HepG2 (cell line): ENCODE data around the gene NEURL2. TPM values are rescaled to one million over a fixed set of nuclear protein-coding genes. Genes with fewer than 3 reads are reported as not detected.

Experiments used
- DMAP1 ChIP-seq: IDR thresholded peaks from 2 replicates; pipeline ENCODE4 v1.6.1; 2016
- E2F5 ChIP-seq: sonication (generic); formaldehyde crosslinking; conservative IDR thresholded peaks from 2 replicates; pipeline ENCODE4 v1.4.0; 2020; ENCODE audit warnings: missing genetic modification reagents
- ELF1 ChIP-seq: sonication (generic); formaldehyde crosslinking; IDR thresholded peaks from 2 replicates; pipeline ENCODE4 v1.4.0; 2020; ENCODE audit warnings: missing genetic modification reagents
- JUND ChIP-seq: sonication (generic); formaldehyde crosslinking; IDR thresholded peaks from 2 replicates; pipeline ENCODE4 v1.8.0; 2022; ENCODE audit warnings: mild to moderate bottlenecking, missing genetic modification reagents
- NFE2 ChIP-seq: sonication (generic); formaldehyde crosslinking; IDR thresholded peaks from 2 replicates; pipeline ENCODE4 v1.4.0; 2020; ENCODE audit warnings: missing genetic modification reagents
- NFKBIZ ChIP-seq: IDR thresholded peaks from 2 replicates; pipeline ENCODE4 v1.6.1; 2018; ENCODE audit warnings: missing genetic modification reagents, missing compliant biosample characterization
- NFYB ChIP-seq: sonication (generic); formaldehyde crosslinking; IDR thresholded peaks from 2 replicates; pipeline ENCODE4 v1.4.0; 2020; ENCODE audit warnings: missing genetic modification reagents
- NR3C1 ChIP-seq: sonication (generic); formaldehyde crosslinking; IDR thresholded peaks from 2 replicates; pipeline ENCODE4 v1.4.0; 2020; ENCODE audit warnings: missing genetic modification reagents
- POGZ ChIP-seq: sonication (generic); formaldehyde crosslinking; IDR thresholded peaks from 2 replicates; pipeline ENCODE4 v1.4.0; 2020; ENCODE audit warnings: mild to moderate bottlenecking, missing genetic modification reagents
- POLR2AphosphoS5 ChIP-seq: IDR thresholded peaks from 2 replicates; pipeline ENCODE4 v1.6.1; 2012; ENCODE audit warnings: low read depth, low read length
- RFXANK ChIP-seq: IDR thresholded peaks from 2 replicates; pipeline ENCODE4 v1.6.1; 2016
- RFXAP ChIP-seq: sonication (generic); formaldehyde crosslinking; IDR thresholded peaks from 2 replicates; pipeline ENCODE4 v1.4.0; 2020; ENCODE audit warnings: missing genetic modification reagents, borderline replicate concordance
- SKI ChIP-seq: fragments of 450-650 bp; IDR thresholded peaks from one replicate; pipeline ENCODE4 v1.6.1; 2018; ENCODE audit warnings: mild to moderate bottlenecking; ENCODE audit not compliant: partially characterized antibody
- SNAPC2 ChIP-seq: sonication (generic); formaldehyde crosslinking; IDR thresholded peaks from 2 replicates; pipeline ENCODE4 v1.8.1; 2022; ENCODE audit warnings: mild to moderate bottlenecking, missing genetic modification reagents
- SRY ChIP-seq: sonication (generic); formaldehyde crosslinking; IDR thresholded peaks from 2 replicates; pipeline ENCODE4 v1.8.0; 2022; ENCODE audit warnings: mild to moderate bottlenecking, missing genetic modification reagents
- SSRP1 ChIP-seq: IDR thresholded peaks from 2 replicates; pipeline ENCODE4 v1.6.1; 2016; ENCODE audit warnings: control low read depth
- TCF12 ChIP-seq, 2 experiments: fragments of 450-650 bp in 1 of 2; sonication (generic) in 1 of 2; formaldehyde crosslinking in 1 of 2; IDR thresholded peaks; 2 replicates each; pipeline versions ENCODE4 v1.6.1 to v1.8.0; 2017 to 2022; ENCODE audit warnings: antibody characterized with exemption in 1 of 2, mild to moderate bottlenecking in 1 of 2, missing genetic modification reagents in 1 of 2, moderate library complexity in 1 of 2
- TSC22D2 ChIP-seq: sonication (generic); formaldehyde crosslinking; IDR thresholded peaks from 2 replicates; pipeline ENCODE4 v1.5.1; 2020; ENCODE audit warnings: missing genetic modification reagents, mild to moderate bottlenecking, borderline replicate concordance
- USF2 ChIP-seq, 2 experiments: sonication (generic) in 1 of 2; formaldehyde crosslinking in 1 of 2; IDR thresholded peaks; 2 replicates each; pipeline versions ENCODE4 v1.5.1 to v1.6.1; 2011 to 2020; ENCODE audit warnings: borderline replicate concordance in 1 of 2, low read depth in 1 of 2, low read length in 1 of 2, mild to moderate bottlenecking in 1 of 2, missing genetic modification reagents in 1 of 2, moderate library complexity in 1 of 2
- ZEB1 ChIP-seq: IDR thresholded peaks from 2 replicates; pipeline ENCODE4 v1.6.1; 2012; ENCODE audit warnings: mild to moderate bottlenecking, low read depth, inconsistent platforms; ENCODE audit not compliant: insufficient replicate concordance
- ZNF124 ChIP-seq: sonication (generic); formaldehyde crosslinking; IDR thresholded peaks from 2 replicates; pipeline ENCODE4 v1.4.0; 2020; ENCODE audit warnings: missing genetic modification reagents
- ZNF136 ChIP-seq: sonication (generic); formaldehyde crosslinking; IDR thresholded peaks from 2 replicates; pipeline ENCODE4 v1.8.1; 2022; ENCODE audit warnings: low read depth, mild to moderate bottlenecking, moderate library complexity, missing genetic modification reagents
- ZNF224 ChIP-seq: sonication (generic); formaldehyde crosslinking; IDR thresholded peaks from 2 replicates; pipeline ENCODE4 v1.5.0; 2020; ENCODE audit warnings: mild to moderate bottlenecking, missing genetic modification reagents
- ZNF33A ChIP-seq: sonication (generic); formaldehyde crosslinking; IDR thresholded peaks from 2 replicates; pipeline ENCODE4 v1.5.1; 2020; ENCODE audit warnings: missing genetic modification reagents, mild to moderate bottlenecking, moderate library complexity, borderline replicate concordance
- ZNF484 ChIP-seq: sonication (generic); formaldehyde crosslinking; IDR thresholded peaks from 2 replicates; pipeline ENCODE4 v1.5.1; 2020; ENCODE audit warnings: mild to moderate bottlenecking, low read depth, missing genetic modification reagents, borderline replicate concordance
- ZNF510 ChIP-seq: sonication (generic); formaldehyde crosslinking; IDR thresholded peaks from 2 replicates; pipeline ENCODE4 v1.4.0; 2020; ENCODE audit warnings: low read depth, mild to moderate bottlenecking, missing genetic modification reagents
- ZNF589 ChIP-seq: sonication (generic); formaldehyde crosslinking; conservative IDR thresholded peaks from 2 replicates; pipeline ENCODE4 v1.8.0; 2022; ENCODE audit warnings: mild to moderate bottlenecking, moderate library complexity, missing genetic modification reagents
- ZNF709 ChIP-seq: sonication (generic); formaldehyde crosslinking; IDR thresholded peaks from 2 replicates; pipeline ENCODE4 v1.5.0; 2020; ENCODE audit warnings: mild to moderate bottlenecking, missing genetic modification reagents
- ZNF776 ChIP-seq: sonication (generic); formaldehyde crosslinking; IDR thresholded peaks from 2 replicates; pipeline ENCODE4 v1.4.0; 2020; ENCODE audit warnings: mild to moderate bottlenecking, missing genetic modification reagents
- polyA plus RNA-seq, 8 experiments: library from polyadenylated mRNA; depleted of rRNA in 3 of 8; stranded (reverse) in 7 of 8; unstranded in 1 of 8; fragments of >200 nt; fragmentation: Illumina TruSeq in 4 of 8; extraction: Trizol in 4 of 8; gene quantifications; 2 replicates each; pipeline versions ENCODE4 v1.2.1 to v1.2.3, GENCODE V29; 2011 to 2016; ENCODE audit warnings: low read depth in 4 of 8, missing spikeins in 1 of 8, mixed read lengths in 1 of 8; ENCODE audit not compliant: insufficient read depth in 1 of 8
- total RNA-seq, 5 experiments: library from RNA; depleted of rRNA; stranded (reverse); fragments of >200 nt; fragmentation: Illumina TruSeq; extraction: Trizol; gene quantifications; 2 replicates each; pipeline ENCODE4 v1.2.3, GENCODE V29; 2016; ENCODE audit warnings: low read depth in 1 of 5

The NEURL2 gene
- total and polyA plus RNA-seq, 2 of the 13 experiments (the other 11 are each of a cell fraction or from before 2014, with no cell fraction given) = 7.2 to 9.7 TPM

GRCh38 chr20:45934586-45935415 is 43.8 kb upstream of the NEURL2 start, which contains the start of gene PCIF1 (continued):
- TF ChIP-seq ZEB1 (no peak), RFXAP (CRISPR knock-in tag) (peak; percentile 92; the same call in 1 of the 2 replicates), ZNF589 (CRISPR knock-in tag) (0 out of 2 replicates have a peak, but pooled peaks have one; percentile 49), RFXANK (CRISPR knock-in tag) (peak; percentile 71; the same call in 1 of the 2 replicates), SSRP1 (CRISPR knock-in tag) (no peak), DMAP1 (peak; percentile 97), ZNF510 (CRISPR knock-in tag) (peak; percentile 83), ZNF124 (CRISPR knock-in tag) (peak; percentile 82), E2F5 (CRISPR knock-in tag) (peak; percentile 91; the same call in 1 of the 2 replicates), JUND (CRISPR knock-in tag) (peak; percentile 72; the same call in 1 of the 2 replicates), NR3C1 (no peak; the same call in 1 of the 2 replicates), POGZ (CRISPR knock-in tag) (peak; percentile 85), NFYB (CRISPR knock-in tag) (peak; percentile 93), SKI (peak; percentile 65), ZNF709 (CRISPR knock-in tag) (peak; percentile 98), TCF12 (IDR thresholded peaks at IDR 0.05) (no peak), TCF12 (CRISPR knock-in tag; IDR thresholded peaks at IDR 0.05) (peak; percentile 94), SNAPC2 (0 out of 2 replicates have a peak, but pooled peaks have one; percentile 74), TSC22D2 (peak; percentile 96), NFE2 (peak; percentile 51; the same call in 1 of the 2 replicates), ZNF33A (peak; percentile 39; the same call in 1 of the 2 replicates), ELF1 (CRISPR knock-in tag) (peak; percentile 80), ZNF224 (CRISPR knock-in tag) (peak; percentile 98), SRY (CRISPR knock-in tag) (peak; percentile 97), POLR2AphosphoS5 (peak; percentile 84), NFKBIZ (CRISPR knock-in tag) (peak; percentile 85), USF2 (IDR thresholded peaks at IDR 0.05; ENCODE audit: low read depth, low read length) (peak; percentile 95), USF2 (CRISPR knock-in tag; IDR thresholded peaks at IDR 0.05; ENCODE audit: borderline replicate concordance) (peak; percentile 85), ZNF776 (CRISPR knock-in tag) (peak; percentile 99), ZNF136 (no peak; the same call in 1 of the 2 replicates), ZNF484 (no peak)
